ENCODE measurements around the gene CHPF. TPM values are rescaled to one million over a fixed set of nuclear protein-coding genes. Genes with fewer than 3 reads are reported as not detected.
A peak's percentile ranks its signal among the peaks of the same experiment; 100 is the strongest.

Gene CHPF
- total RNA-seq, 4 donors from 2014 or later, result 32.6 to 70.8 (median 45.5) TPM

GRCh38 chr2:219510512-219511135 lies 33.0 kb downstream of the CHPF start:
- DNase-seq (ENCODE audit: low spot score), result no peak
- ATAC-seq (ENCODE audit: low FRiP score), result no peak
- TF ChIP-seq, protein P1, sequence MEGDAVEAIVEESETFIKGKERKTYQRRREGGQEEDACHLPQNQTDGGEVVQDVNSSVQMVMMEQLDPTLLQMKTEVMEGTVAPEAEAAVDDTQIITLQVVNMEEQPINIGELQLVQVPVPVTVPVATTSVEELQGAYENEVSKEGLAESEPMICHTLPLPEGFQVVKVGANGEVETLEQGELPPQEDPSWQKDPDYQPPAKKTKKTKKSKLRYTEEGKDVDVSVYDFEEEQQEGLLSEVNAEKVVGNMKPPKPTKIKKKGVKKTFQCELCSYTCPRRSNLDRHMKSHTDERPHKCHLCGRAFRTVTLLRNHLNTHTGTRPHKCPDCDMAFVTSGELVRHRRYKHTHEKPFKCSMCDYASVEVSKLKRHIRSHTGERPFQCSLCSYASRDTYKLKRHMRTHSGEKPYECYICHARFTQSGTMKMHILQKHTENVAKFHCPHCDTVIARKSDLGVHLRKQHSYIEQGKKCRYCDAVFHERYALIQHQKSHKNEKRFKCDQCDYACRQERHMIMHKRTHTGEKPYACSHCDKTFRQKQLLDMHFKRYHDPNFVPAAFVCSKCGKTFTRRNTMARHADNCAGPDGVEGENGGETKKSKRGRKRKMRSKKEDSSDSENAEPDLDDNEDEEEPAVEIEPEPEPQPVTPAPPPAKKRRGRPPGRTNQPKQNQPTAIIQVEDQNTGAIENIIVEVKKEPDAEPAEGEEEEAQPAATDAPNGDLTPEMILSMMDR (IDR thresholded peaks at IDR 0.05), result no peak

GRCh38 chr2:219509780-219510511 lies 33.7 kb downstream of the CHPF start:
- DNase-seq (ENCODE audit: low spot score) (no peak), ATAC-seq (ENCODE audit: low FRiP score) (peak; percentile 78)
- TF ChIP-seq, protein P1 (IDR thresholded peaks at IDR 0.05), result peak in 1 of 3 donors; percentile 22

GRCh38 chr2:219508971-219509779 lies 34.4 kb downstream of the CHPF start:
- TF ChIP-seq, protein P1 (IDR thresholded peaks at IDR 0.05), result no peak
- DNase-seq (ENCODE audit: low spot score), result no peak

DNA sequence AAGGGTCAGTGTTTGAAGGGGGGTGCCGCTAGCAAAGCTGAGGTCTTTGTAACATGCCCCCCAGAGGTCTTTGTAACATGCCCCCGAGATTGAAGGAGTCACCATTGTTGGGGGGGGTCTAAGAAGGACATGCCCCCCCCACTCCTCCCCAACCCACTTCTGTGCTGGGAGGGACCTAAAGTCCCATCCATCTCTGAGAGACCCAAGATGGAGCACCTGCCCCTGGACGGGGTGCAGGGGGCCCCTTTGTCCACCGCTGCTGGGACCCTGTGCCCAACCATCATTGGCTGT lies 35.2 kb downstream of the CHPF start:
- TF ChIP-seq, protein P1 (IDR thresholded peaks at IDR 0.05), result no peak
- no peak for DNase-seq (ENCODE audit: low spot score)
- ATAC-seq (ENCODE audit: low FRiP score), result no peak

More at GRCh38 chr2:219508971-219509779, 34.4 kb downstream of the CHPF start:
- ATAC-seq (ENCODE audit: low FRiP score), result peak; percentile 6

- DNase-seq (ENCODE audit: low spot score), result no peak
- no peak for ATAC-seq (ENCODE audit: low FRiP score)
- TF ChIP-seq, protein P1 (IDR thresholded peaks at IDR 0.05), result no peak
These were observed 35.8 kb downstream of the CHPF start for GRCh38 chr2:219507581-219508443.

- ATAC-seq (ENCODE audit: low FRiP score), result no peak
- no peak for DNase-seq (ENCODE audit: low spot score)
- TF ChIP-seq, protein P1 (IDR thresholded peaks at IDR 0.05), result no peak
These were observed 36.6 kb downstream of the CHPF start for GRCh38 chr2:219506802-219507526.
